ENCODE data around the gene MYL12B.

The MYL12B gene

DNA sequence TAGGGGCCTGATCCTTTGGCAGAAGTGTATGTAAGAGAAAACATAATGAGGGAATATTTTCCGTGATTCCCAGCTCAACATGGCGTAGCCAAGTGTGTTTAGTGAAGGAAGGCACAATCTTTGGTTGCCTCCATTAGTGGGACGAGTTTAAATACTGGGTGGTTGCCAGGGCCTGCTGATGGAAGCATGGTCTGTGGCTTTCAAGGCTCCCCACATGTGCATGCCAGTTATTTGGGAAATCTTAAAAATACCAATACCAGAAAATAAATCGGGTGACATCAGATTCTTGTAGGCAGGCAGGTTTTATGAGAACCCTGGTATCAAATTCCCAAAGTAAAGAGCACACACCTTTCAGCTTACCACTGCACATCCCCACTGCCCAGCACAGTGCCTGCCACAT lies 7.2 kb upstream of the MYL12B start:
- TF ChIP-seq EZH2 (IDR thresholded peaks at IDR 0.05; ENCODE audit: borderline replicate concordance, low read depth, low read length, severe bottlenecking), result no peak
- TF ChIP-seq, protein P1, sequence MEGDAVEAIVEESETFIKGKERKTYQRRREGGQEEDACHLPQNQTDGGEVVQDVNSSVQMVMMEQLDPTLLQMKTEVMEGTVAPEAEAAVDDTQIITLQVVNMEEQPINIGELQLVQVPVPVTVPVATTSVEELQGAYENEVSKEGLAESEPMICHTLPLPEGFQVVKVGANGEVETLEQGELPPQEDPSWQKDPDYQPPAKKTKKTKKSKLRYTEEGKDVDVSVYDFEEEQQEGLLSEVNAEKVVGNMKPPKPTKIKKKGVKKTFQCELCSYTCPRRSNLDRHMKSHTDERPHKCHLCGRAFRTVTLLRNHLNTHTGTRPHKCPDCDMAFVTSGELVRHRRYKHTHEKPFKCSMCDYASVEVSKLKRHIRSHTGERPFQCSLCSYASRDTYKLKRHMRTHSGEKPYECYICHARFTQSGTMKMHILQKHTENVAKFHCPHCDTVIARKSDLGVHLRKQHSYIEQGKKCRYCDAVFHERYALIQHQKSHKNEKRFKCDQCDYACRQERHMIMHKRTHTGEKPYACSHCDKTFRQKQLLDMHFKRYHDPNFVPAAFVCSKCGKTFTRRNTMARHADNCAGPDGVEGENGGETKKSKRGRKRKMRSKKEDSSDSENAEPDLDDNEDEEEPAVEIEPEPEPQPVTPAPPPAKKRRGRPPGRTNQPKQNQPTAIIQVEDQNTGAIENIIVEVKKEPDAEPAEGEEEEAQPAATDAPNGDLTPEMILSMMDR (IDR thresholded peaks at IDR 0.05; ENCODE audit: borderline replicate concordance, extremely low read depth, low read length, poor library complexity, severe bottlenecking), result no peak
- no peak overlapping the region for H3K9ac ChIP-seq (ENCODE audit: low read depth, low read length)
- no peaks in the 10 kb centered on the region for H3K9me3 ChIP-seq (ENCODE audit: insufficient read depth, low read length, severe bottlenecking)
- no peak overlapping the region for H2AFZ ChIP-seq (ENCODE audit: low read depth, low read length)
- ATAC-seq (ENCODE audit: insufficient read depth, low read depth) (no peak), DNase-seq (no peak)
- H3K27me3 ChIP-seq (ENCODE audit: insufficient read depth, low read length, poor library complexity), result no peaks in the 10 kb centered on the region
- H4K20me1 ChIP-seq (ENCODE audit: insufficient read depth, low read length), result peaks cover 12% of the 10 kb centered on the region; the same call in 1 of the 2 replicates
- peaks cover 82% of the 10 kb centered on the region for H3K36me3 ChIP-seq (ENCODE audit: insufficient read depth, low read length)
- no peak overlapping the region for H3K27ac ChIP-seq (ENCODE audit: low read length)
- peaks cover 39% of the 10 kb centered on the region for H3K79me2 ChIP-seq (ENCODE audit: insufficient read depth, low read length)
- peaks cover 23% of the 10 kb centered on the region for H3K4me1 ChIP-seq (ENCODE audit: insufficient read depth, low read length)
- H3K4me2 ChIP-seq (ENCODE audit: insufficient read depth, low read length), result no peak overlapping the region
- H3K4me3 ChIP-seq (ENCODE audit: low read depth in 1 of 2, low read length in 2 of 2), result no peak overlapping the region

- ATAC-seq (ENCODE audit: insufficient read depth, low read depth), result no peak
- H4K20me1 ChIP-seq (ENCODE audit: insufficient read depth, low read length), result peaks cover 8% of the 10 kb centered on the region; the same call in 1 of the 2 replicates
- H3K27me3 ChIP-seq (ENCODE audit: insufficient read depth, low read length, poor library complexity), result no peaks in the 10 kb centered on the region
- TF ChIP-seq, protein P1 (IDR thresholded peaks at IDR 0.05; ENCODE audit: borderline replicate concordance, extremely low read depth, low read length, poor library complexity, severe bottlenecking), result no peak
- no peak for TF ChIP-seq EZH2 (IDR thresholded peaks at IDR 0.05; ENCODE audit: borderline replicate concordance, low read depth, low read length, severe bottlenecking)
- H3K27ac ChIP-seq (ENCODE audit: low read length), result no peak overlapping the region
- H3K4me3 ChIP-seq (ENCODE audit: low read depth in 1 of 2, low read length in 2 of 2), result no peak overlapping the region
- peaks cover 73% of the 10 kb centered on the region for H3K36me3 ChIP-seq (ENCODE audit: insufficient read depth, low read length)
- H3K9ac ChIP-seq (ENCODE audit: low read depth, low read length), result no peak overlapping the region
- H2AFZ ChIP-seq (ENCODE audit: low read depth, low read length), result no peak overlapping the region
- no peaks in the 10 kb centered on the region for H3K9me3 ChIP-seq (ENCODE audit: insufficient read depth, low read length, severe bottlenecking)
- H3K4me1 ChIP-seq (ENCODE audit: insufficient read depth, low read length), result peaks cover 23% of the 10 kb centered on the region
- no peak for DNase-seq
- no peak overlapping the region for H3K4me2 ChIP-seq (ENCODE audit: insufficient read depth, low read length)
- peaks cover 37% of the 10 kb centered on the region for H3K79me2 ChIP-seq (ENCODE audit: insufficient read depth, low read length)
These were observed 6.2 kb upstream of the MYL12B start for GRCh38 chr18:3255611-3256165.

DNA sequence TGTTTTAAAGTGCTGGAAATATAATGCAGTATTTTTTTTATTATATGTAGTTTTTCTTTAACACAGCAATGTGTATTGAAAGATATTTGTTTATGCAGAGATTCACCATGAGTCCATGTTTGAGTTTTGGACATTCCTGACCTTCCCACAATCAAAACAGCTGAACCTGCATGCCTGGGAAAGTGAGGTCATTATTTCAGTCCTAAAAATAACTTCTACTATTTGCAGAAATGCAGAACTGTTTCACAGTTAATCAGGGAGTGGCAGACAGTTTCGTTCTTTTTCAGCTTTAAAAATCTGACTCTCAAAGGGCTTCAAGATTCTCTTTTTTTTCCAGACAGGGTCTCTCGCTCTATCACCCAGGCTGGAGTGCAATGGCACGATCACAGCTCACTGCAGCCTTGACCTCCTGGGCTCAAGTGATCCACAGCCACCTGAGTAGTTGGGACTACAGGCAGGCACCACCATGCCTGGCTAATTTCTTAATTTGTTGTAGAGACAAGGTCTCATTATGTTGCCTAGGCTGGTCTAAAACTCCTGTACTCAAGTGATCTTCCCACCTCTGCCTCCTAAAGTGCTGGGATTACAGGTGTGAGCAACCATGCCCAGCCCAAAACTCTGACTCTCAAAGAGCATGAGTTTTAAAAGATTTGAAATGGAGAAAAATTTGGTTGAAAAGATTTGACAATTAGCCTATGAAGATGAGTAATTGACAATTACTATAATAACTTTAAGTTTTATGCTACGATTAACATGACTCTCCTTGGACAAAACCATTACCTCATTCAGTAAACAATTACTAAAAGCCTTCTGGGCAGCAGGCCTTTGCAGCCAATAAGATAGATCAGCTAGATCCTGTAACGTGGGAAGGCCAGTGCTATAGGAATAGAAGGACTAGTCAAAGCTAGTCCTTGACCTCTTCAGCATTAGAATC lies 5.0 kb upstream of the MYL12B start:
- Histone ChIP-seq H3K9ac (ENCODE audit: low read depth, low read length) (no peak overlapping the region), H3K27ac (ENCODE audit: low read length) (no peak overlapping the region), H3K4me3 (ENCODE audit: low read depth in 1 of 2, low read length in 2 of 2) (no peak overlapping the region), H3K4me1 (ENCODE audit: insufficient read depth, low read length) (peaks cover 19% of the 10 kb centered on the region), H3K79me2 (ENCODE audit: insufficient read depth, low read length) (peaks cover 37% of the 10 kb centered on the region), H2AFZ (ENCODE audit: low read depth, low read length) (no peak overlapping the region), H3K9me3 (ENCODE audit: insufficient read depth, low read length, severe bottlenecking) (no peaks in the 10 kb centered on the region), H3K27me3 (ENCODE audit: insufficient read depth, low read length, poor library complexity) (no peaks in the 10 kb centered on the region), H3K4me2 (ENCODE audit: insufficient read depth, low read length) (no peak overlapping the region), H3K36me3 (ENCODE audit: insufficient read depth, low read length) (peaks cover 65% of the 10 kb centered on the region), H4K20me1 (ENCODE audit: insufficient read depth, low read length) (peaks cover 6% of the 10 kb centered on the region; the same call in 1 of the 2 replicates)
- TF ChIP-seq, protein P1 (IDR thresholded peaks at IDR 0.05; ENCODE audit: borderline replicate concordance, extremely low read depth, low read length, poor library complexity, severe bottlenecking), result no peak
- no peak for TF ChIP-seq EZH2 (IDR thresholded peaks at IDR 0.05; ENCODE audit: borderline replicate concordance, low read depth, low read length, severe bottlenecking)
- no peak for DNase-seq
- ATAC-seq (ENCODE audit: insufficient read depth, low read depth), result no peak
